Hair follicular keratinocyte (primary cell): Measurements from ENCODE around the gene IGLON5. TPM values are rescaled to one million over a fixed set of nuclear protein-coding genes. Genes with fewer than 3 reads are reported as not detected.

Experiments used
- total RNA-seq: library from RNA; depleted of rRNA; stranded (reverse); fragments of >200 nt; gene quantifications from 2 replicates; pipeline ENCODE4 v1.2.3, GENCODE V29; 2015

The IGLON5 gene
- not detected in 2 replicates for total RNA-seq

GRCh38 chr19:51311351-51312257, at the start of gene IGLON5:
TSS of gene IGLON5 (plus strand) at chr19:51311644. CDS start at chr19:51311848, 204 bp downstream.

GRCh38 chr19:51341976-51342580, 30.6 kb downstream of the IGLON5 start, which contains the start of gene VSIG10L:
TSS of gene VSIG10L (minus strand) at chr19:51342139. CDS start at chr19:51342124, 15 bp downstream.

GRCh38 chr19:51365965-51366388, 54.5 kb downstream of the IGLON5 start, which contains the start of gene ETFB:
TSS of gene ETFB (minus strand) at chr19:51366388. CDS start at chr19:51366326, 62 bp downstream.

GRCh38 chr19:51368366-51369282, 57.2 kb downstream of the IGLON5 start, which contains the start of gene CLDND2:
TSS of gene CLDND2 (minus strand) at chr19:51369003. CDS start at chr19:51368577, 426 bp downstream.

GRCh38 chr19:51372649-51373504, 61.4 kb downstream of the IGLON5 start, which contains the start of gene NKG7:
TSS of gene NKG7 (minus strand) at chr19:51372654. CDS start at chr19:51372535, 119 bp downstream.

Other genes starting within 250 kb of the IGLON5 start
- gene KLK13, start 246.6 kb upstream of the IGLON5 start, total RNA-seq = 0.94 TPM in 1 of 2 replicates, not detected in the other
- 0.23 TPM in 1 of 2 replicates, not detected in the other for gene KLK14, start 228.8 kb upstream of the IGLON5 start, total RNA-seq
- 23.4 and 24.4 TPM in 2 replicates for gene CTU1, start 203.2 kb upstream of the IGLON5 start, total RNA-seq
- not detected in 2 replicates for gene SIGLEC9, start 186.7 kb upstream of the IGLON5 start, total RNA-seq
- not detected in 2 replicates for gene SIGLEC7, start 169.3 kb upstream of the IGLON5 start, total RNA-seq
- not detected in 2 replicates for gene CD33, start 86.6 kb upstream of the IGLON5 start, total RNA-seq
- gene SIGLECL1, start 60.6 kb upstream of the IGLON5 start, total RNA-seq = not detected in 2 replicates
- 0.08 and 0.62 TPM in 2 replicates for gene VSIG10L, start 30.5 kb downstream of the IGLON5 start, total RNA-seq
- gene ETFB, start 54.7 kb downstream of the IGLON5 start, total RNA-seq = 81.5 and 103 TPM in 2 replicates
- not detected in 2 replicates for gene CLDND2, start 57.4 kb downstream of the IGLON5 start, total RNA-seq
- gene NKG7, start 61.0 kb downstream of the IGLON5 start, total RNA-seq = not detected in 2 replicates
- not detected in 2 replicates for gene LIM2, start 76.3 kb downstream of the IGLON5 start, total RNA-seq
- gene C19orf84, start 78.9 kb downstream of the IGLON5 start, total RNA-seq = not detected in 2 replicates
- not detected in 2 replicates for gene SIGLEC10, start 106.0 kb downstream of the IGLON5 start, total RNA-seq
- gene SIGLEC8, start 146.8 kb downstream of the IGLON5 start, total RNA-seq = not detected in 2 replicates
- gene CEACAM18, start 166.9 kb downstream of the IGLON5 start, total RNA-seq = not detected in 2 replicates
- not detected in 2 replicates for gene SIGLEC12, start 190.2 kb downstream of the IGLON5 start, total RNA-seq
- gene SIGLEC6, start 220.0 kb downstream of the IGLON5 start, total RNA-seq = not detected in 2 replicates